Fibroblast of pulmonary artery (primary cell): ENCODE data around the gene LCN2.

ENCODE experiments used
- DNase-seq: peaks from one replicate; pipeline ENCODE4 v3.0.0-alpha.2; 2010; ENCODE audit warnings: low read depth
- H3K4me3 ChIP-seq: replicated peaks from 2 replicates; pipeline ENCODE4 v1.5.1; 2011; ENCODE audit warnings: low read depth, mild to moderate bottlenecking, control low read depth, low read length, moderate library complexity
- TF ChIP-seq, protein P1 (sequence below): IDR thresholded peaks from 2 replicates; pipeline ENCODE4 v1.5.1; 2011; ENCODE audit warnings: mild to moderate bottlenecking, control low read depth, low read length, inconsistent platforms; ENCODE audit errors: missing control alignments

Gene LCN2

DNA sequence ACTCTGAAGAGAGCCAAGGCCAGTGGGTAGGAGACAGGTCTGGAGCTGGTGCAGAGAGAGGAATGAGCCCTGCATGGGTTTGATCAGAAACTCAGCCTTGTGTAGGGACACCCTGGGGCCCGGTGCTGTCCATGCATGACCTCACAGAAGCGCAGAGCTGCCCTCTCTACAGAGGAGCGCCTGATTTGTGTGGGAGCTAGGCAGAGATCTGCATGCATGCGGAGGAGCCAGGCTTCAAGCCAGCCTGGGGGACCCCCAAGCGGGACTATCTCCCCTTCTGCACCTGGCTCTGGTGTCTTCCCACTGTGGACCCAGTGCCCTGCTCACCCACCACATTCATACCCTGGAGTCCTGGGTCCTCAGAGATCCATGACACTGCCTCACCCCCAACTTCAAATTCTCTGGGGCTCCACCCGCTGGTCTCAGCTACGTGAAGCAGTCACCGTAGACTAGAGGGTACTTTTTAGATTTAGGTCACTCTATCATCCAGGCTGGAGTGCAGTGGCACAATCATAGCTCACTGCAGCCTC, 2.6 kb upstream of the LCN2 start:
- no peak overlapping the region for H3K4me3 ChIP-seq
- no peak for DNase-seq
- TF ChIP-seq, protein P1, sequence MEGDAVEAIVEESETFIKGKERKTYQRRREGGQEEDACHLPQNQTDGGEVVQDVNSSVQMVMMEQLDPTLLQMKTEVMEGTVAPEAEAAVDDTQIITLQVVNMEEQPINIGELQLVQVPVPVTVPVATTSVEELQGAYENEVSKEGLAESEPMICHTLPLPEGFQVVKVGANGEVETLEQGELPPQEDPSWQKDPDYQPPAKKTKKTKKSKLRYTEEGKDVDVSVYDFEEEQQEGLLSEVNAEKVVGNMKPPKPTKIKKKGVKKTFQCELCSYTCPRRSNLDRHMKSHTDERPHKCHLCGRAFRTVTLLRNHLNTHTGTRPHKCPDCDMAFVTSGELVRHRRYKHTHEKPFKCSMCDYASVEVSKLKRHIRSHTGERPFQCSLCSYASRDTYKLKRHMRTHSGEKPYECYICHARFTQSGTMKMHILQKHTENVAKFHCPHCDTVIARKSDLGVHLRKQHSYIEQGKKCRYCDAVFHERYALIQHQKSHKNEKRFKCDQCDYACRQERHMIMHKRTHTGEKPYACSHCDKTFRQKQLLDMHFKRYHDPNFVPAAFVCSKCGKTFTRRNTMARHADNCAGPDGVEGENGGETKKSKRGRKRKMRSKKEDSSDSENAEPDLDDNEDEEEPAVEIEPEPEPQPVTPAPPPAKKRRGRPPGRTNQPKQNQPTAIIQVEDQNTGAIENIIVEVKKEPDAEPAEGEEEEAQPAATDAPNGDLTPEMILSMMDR = no peak

DNA sequence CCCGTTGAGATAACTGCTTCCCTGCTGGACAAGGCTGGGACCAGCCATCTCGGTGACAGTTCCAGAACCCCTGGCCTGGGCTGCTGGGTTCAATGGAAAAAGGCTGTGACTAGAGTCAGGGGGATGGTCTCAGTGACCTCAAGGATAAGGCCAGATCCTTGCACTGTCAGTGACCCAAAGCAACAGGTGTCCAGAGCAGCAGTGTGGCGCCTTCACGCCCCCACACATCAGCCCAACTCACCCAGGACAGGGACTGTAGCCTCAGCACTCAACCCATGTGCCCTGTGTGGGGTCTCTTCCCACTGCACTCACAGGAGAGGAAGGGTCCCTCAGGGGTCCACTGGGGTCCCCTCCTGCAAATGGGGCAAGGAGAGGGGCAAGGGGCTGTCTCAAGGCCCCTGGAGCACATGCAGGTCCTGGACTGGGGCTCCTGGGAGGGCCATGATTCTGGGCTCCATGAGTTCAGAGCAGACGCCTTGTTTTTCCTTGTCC, 698 bp upstream of the LCN2 start:
- no peak for DNase-seq
- H3K4me3 ChIP-seq = no peak overlapping the region
- TF ChIP-seq, protein P1 = no peak

DNA sequence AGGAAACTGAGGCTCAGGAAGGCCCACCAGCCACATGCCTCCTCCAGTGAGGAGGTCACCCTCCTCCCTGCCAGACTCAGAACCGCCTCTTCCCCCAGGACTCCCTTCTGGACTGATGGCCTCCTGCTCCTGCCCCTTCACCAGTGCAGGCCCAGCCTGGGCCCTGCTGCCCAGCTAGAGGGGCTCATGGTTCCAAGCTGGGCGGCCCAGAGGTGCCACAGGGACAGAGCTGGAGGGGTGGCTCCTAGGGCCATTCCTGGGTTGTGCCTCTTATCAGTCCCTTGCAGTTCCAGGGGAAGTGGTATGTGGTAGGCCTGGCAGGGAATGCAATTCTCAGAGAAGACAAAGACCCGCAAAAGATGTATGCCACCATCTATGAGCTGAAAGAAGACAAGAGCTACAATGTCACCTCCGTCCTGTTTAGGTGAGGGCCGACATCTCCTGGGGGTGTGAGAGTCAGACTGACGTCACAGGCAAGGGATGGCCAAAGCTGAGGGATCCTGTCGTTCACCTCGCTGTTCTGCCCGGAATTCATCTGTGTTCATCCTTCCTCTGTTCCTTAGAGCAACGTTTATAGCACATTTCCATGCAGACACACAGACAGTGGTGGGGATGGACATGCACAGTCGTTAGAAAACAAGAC, 819 bp downstream of the LCN2 start:
- TF ChIP-seq, protein P1 = no peak
- DNase-seq = no peak
- H3K4me3 ChIP-seq = no peak overlapping the region

DNA sequence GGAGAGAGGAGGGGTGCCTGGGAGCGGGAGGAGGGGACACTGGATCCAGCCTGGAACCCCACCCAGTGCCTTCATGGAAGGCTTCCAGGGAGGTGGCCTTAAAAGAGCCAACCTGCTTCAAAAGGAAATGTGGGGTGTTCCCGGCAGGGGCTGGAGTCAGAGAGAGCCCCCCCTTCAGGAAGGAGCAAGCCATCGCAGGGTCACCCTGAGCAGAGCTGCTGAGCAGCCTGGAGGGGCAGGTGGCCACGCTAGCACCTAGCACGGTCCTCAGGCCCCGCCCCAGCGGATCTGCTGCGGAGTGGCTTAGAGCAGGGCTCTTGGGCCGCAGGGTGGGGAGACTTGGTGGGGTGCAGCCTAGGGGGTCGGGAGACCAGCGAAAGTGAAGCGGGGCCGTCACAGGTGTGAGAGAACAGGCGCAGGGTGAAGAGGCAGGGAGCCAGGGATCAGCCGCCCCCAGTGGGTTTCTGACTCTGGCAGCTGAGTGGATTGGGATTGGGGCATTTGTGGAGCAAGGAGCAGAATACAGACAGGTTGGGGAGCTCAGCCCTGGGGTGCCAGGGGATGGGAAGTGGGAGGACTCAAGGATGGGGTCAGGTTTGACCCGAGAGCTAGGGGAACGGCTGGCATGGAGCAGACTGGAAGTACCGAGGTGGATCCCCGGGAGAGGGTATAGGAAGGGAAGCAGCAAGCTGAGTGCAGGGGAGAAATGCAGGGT, 1.5 kb downstream of the LCN2 start:
- H3K4me3 ChIP-seq = no peak overlapping the region
- DNase-seq = no peak
- TF ChIP-seq, protein P1 = peak; percentile 19

DNA sequence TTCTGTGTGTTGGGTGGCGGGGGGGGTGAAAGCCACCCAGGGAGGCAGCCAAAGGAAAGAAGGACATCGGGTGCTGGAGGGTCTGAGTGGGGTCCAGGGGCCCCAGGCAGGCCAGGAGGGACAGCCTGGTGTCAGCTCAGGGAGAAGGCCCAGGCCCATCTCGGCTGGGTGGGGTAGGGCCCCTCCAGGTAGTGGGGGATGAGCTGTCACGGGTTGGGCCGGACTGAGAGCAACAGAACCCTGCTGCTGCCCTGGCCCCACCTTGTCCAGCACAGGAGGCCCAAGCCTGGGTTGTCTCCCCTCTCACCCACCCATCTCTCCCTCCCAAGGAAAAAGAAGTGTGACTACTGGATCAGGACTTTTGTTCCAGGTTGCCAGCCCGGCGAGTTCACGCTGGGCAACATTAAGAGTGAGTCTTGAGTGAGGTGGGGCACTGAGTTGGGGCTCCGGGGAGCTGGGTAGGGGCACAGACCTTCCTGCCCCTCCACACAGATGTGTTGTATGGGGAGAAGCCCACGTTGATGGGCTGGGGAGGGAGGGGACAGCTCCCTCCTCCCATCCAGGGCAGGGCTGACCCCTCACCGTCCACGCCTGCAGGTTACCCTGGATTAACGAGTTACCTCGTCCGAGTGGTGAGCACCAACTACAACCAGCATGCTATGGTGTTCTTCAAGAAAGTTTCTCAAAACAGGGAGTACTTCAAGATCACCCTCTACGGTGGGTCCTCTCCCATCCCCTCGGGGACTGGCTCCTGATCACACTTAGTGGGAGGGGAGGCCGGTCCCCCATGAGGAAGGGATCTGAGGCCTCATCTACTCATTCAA, 2.3 kb downstream of the LCN2 start:
- no peak overlapping the region for H3K4me3 ChIP-seq
- TF ChIP-seq, protein P1 = no peak
- DNase-seq = no peak

DNA sequence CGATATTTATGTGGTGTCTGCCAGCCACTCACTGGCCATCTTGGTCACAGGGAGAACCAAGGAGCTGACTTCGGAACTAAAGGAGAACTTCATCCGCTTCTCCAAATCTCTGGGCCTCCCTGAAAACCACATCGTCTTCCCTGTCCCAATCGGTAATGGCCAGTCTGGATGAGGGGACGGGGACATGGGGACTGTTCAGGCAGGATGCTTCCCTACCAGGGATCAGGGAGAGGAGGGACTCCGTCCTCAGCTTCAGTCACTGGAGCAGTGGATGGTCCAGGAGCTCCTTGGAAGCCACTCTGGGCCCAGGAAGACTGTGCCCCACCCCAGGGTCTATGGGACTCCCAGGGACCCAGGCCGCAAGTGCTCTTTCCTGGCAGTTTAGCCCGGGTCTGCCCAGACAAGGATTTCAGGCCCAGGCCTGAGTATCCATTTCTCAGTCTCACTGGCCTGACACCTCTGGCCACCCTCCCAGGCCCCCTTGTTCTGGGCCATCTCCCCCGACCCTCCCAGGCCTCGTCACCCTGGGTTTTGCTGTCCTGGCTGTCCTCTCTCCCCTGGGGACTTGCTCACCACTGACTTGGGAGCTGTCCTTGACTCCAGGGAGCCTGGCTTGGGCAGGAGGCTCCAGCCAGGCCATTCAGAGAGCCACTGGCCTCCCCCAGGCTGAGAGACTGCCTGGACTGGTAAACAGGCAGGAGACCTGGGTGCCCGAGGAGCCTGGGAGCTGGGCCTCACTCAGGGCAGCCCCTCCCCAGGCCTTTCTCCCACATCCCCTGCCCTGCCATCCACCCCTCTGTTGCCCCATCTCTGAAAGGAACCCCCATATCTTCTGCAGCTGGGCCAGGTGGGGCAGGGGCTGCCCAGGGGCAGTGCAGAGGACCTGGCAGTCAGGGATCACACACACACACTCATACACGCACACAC, 3.1 kb downstream of the LCN2 start:
- no peak overlapping the region for H3K4me3 ChIP-seq
- DNase-seq = no peak
- TF ChIP-seq, protein P1 = no peak
